ENCODE data around the gene GLIPR1.
"Not testable (repeated sequence)": the region's sequence is repeated elsewhere in the genome, so short reads cannot be mapped to it uniquely, and the experiment has no call there.

DNA sequence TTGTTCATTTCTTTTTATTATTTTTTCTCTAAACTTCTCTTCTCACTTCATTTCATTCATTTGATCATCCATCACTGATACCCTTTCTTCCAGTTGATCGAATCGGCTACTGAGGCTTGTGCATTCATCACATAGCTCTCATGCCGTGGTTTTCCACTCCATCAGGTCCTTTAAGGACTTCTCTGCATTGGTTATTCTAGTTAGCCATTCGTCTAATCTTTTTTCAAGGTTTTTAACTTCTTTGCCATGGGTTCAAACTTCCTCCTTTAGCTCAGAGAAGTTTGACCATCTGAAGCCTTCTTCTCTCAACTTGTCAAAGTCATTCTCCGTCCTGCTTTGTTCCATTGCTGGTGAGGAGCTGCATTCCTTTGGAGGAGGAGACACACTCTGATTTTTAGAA lies 41.6 kb downstream of the GLIPR1 start:
- TF ChIP-seq, protein P1, sequence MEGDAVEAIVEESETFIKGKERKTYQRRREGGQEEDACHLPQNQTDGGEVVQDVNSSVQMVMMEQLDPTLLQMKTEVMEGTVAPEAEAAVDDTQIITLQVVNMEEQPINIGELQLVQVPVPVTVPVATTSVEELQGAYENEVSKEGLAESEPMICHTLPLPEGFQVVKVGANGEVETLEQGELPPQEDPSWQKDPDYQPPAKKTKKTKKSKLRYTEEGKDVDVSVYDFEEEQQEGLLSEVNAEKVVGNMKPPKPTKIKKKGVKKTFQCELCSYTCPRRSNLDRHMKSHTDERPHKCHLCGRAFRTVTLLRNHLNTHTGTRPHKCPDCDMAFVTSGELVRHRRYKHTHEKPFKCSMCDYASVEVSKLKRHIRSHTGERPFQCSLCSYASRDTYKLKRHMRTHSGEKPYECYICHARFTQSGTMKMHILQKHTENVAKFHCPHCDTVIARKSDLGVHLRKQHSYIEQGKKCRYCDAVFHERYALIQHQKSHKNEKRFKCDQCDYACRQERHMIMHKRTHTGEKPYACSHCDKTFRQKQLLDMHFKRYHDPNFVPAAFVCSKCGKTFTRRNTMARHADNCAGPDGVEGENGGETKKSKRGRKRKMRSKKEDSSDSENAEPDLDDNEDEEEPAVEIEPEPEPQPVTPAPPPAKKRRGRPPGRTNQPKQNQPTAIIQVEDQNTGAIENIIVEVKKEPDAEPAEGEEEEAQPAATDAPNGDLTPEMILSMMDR (IDR thresholded peaks at IDR 0.05) = not testable (repeated sequence)
- TF ChIP-seq POLR2A (IDR thresholded peaks at IDR 0.05; ENCODE audit: low read depth); POLR2AphosphoS5 (IDR thresholded peaks at IDR 0.05); EP300 (IDR thresholded peaks at IDR 0.05): not testable (repeated sequence)
